Osteocyte (in vitro differentiated cells): Measurements from ENCODE around the gene LLCFC1. TPM values are rescaled to one million over a fixed set of nuclear protein-coding genes. Genes with fewer than 3 reads are reported as not detected.
"Not testable (repeated sequence)": the region's sequence is repeated elsewhere in the genome, so short reads cannot be mapped to it uniquely, and the experiment has no call there.

Experiments used
- DNase-seq: peaks from one replicate; pipeline ENCODE4 v3.0.0; 2021; ENCODE audit warnings: mixed read lengths; ENCODE audit not compliant: unreplicated experiment; ENCODE audit errors: extremely low spot score
- H3K27ac Mint-ChIP-seq: one replicate; pipeline ENCODE4 v1.8.0; 2021; ENCODE audit warnings: mild to moderate bottlenecking, mixed read lengths; ENCODE audit not compliant: unreplicated experiment
- H3K27me3 Mint-ChIP-seq: one replicate; pipeline ENCODE4 v1.8.0; 2021; ENCODE audit warnings: mixed read lengths; ENCODE audit not compliant: unreplicated experiment
- H3K36me3 Mint-ChIP-seq: one replicate; pipeline ENCODE4 v1.8.0; 2021; ENCODE audit warnings: mixed read lengths; ENCODE audit not compliant: unreplicated experiment
- H3K4me1 Mint-ChIP-seq: one replicate; pipeline ENCODE4 v1.8.0; 2021; ENCODE audit warnings: mixed read lengths; ENCODE audit not compliant: unreplicated experiment
- H3K4me3 Mint-ChIP-seq: one replicate; pipeline ENCODE4 v1.8.0; 2021; ENCODE audit warnings: mild to moderate bottlenecking, moderate library complexity, mixed read lengths; ENCODE audit not compliant: unreplicated experiment
- H3K9me3 Mint-ChIP-seq: one replicate; pipeline ENCODE4 v1.8.0; 2021; ENCODE audit warnings: mixed read lengths; ENCODE audit not compliant: unreplicated experiment
- total RNA-seq: library from RNA; stranded (reverse); gene quantifications from 2 replicates; pipeline ENCODE4 v1.2.1, GENCODE V29; 2021
- TF ChIP-seq, protein P1 (sequence below): fragments of 200-600 bp; sonication (generic); IDR thresholded peaks from 2 replicates; pipeline ENCODE4 v1.5.0; 2021; ENCODE audit warnings: antibody characterized with exemption, mild to moderate bottlenecking, moderate library complexity

LLCFC1 gene
- total RNA-seq, 1 donor from 2014 or later, result not detected

- Mint-ChIP-seq H3K36me3 (no peaks in the 10 kb centered on the region), H3K4me3 (no peak overlapping the region), H3K9me3 (no peaks in the 10 kb centered on the region), H3K27ac (no peak overlapping the region), H3K4me1 (no peaks in the 10 kb centered on the region), H3K27me3 (no peaks in the 10 kb centered on the region)
- TF ChIP-seq, protein P1, sequence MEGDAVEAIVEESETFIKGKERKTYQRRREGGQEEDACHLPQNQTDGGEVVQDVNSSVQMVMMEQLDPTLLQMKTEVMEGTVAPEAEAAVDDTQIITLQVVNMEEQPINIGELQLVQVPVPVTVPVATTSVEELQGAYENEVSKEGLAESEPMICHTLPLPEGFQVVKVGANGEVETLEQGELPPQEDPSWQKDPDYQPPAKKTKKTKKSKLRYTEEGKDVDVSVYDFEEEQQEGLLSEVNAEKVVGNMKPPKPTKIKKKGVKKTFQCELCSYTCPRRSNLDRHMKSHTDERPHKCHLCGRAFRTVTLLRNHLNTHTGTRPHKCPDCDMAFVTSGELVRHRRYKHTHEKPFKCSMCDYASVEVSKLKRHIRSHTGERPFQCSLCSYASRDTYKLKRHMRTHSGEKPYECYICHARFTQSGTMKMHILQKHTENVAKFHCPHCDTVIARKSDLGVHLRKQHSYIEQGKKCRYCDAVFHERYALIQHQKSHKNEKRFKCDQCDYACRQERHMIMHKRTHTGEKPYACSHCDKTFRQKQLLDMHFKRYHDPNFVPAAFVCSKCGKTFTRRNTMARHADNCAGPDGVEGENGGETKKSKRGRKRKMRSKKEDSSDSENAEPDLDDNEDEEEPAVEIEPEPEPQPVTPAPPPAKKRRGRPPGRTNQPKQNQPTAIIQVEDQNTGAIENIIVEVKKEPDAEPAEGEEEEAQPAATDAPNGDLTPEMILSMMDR, result no peak
- DNase-seq, result no peak
Observed at GRCh38 chr7:142964502-142965246, 25.4 kb downstream of the LLCFC1 start.

DNA sequence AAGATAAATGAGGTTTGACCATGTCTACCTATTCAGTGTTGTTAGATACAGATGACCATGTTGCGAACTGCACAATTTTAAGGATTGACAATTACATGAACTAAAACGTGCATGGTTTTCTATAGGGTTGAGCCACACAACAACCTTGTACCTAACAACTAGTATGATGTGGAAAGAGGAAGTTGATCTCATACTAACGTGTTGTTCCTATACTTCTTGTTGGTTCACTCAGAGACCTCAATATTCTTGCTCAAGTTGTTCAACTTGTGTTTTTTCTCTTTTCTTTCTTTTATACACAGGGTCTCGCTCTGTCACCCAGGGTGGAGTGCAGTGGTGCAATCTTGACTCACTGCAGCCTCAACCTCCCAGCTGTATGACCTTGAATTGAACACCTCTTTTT lies 28.9 kb downstream of the LLCFC1 start:
- TF ChIP-seq, protein P1, result no peak
- Mint-ChIP-seq H3K4me3 (no peak overlapping the region), H3K27me3 (no peaks in the 10 kb centered on the region), H3K27ac (no peak overlapping the region), H3K36me3 (peaks cover 1% of the 10 kb centered on the region), H3K4me1 (no peaks in the 10 kb centered on the region), H3K9me3 (no peaks in the 10 kb centered on the region)
- DNase-seq, result no peak

DNA sequence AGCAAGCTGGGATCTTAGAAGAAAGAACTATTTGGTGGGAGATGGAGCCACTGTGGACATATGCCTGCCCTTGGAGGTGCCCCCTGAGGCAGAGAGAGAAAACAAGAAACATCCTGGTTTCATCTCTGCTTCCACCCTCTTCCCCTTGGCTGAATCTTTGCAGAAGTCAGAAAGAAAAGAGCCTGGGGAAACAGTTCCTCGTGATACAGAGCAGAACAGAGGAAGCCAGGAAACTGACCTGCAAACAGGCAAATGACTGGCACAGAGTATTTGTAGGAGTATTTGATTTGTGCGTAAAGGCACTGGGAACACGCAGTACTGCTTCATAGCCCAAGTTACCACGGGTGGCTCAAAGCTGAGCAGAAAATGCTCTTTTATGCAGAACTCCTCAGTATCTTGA lies 29.9 kb downstream of the LLCFC1 start:
- Mint-ChIP-seq H3K36me3 (peaks cover 1% of the 10 kb centered on the region), H3K4me3 (no peak overlapping the region)

DNA sequence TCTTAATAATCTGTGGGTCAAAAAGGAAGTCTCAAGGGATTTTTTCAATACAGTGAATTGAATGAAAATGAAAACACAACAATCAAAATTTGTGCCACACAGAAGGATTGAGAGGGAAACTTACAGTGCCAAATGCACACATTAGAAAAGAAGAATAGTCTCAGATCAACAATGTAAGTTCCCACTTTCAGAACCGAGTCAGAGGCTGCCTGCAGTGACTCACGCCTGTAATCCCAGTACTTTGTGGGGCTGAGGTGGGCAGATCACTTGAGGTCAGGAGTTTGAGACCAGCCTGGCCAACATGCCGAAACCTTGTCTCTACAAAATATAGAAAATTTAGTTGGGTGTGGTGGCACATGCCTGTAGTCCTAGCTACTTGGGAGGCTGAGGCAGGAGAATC lies 35.3 kb downstream of the LLCFC1 start:
- Mint-ChIP-seq H3K9me3 (no peaks in the 10 kb centered on the region), H3K4me1 (no peaks in the 10 kb centered on the region), H3K4me3 (no peak overlapping the region), H3K36me3 (peaks cover 1% of the 10 kb centered on the region), H3K27me3 (no peaks in the 10 kb centered on the region), H3K27ac (no peak overlapping the region)
- TF ChIP-seq, protein P1, result no peak
- no peak for DNase-seq

More for the DNA sequence above, 29.9 kb downstream of the LLCFC1 start:
- H3K27me3 Mint-ChIP-seq, result no peaks in the 10 kb centered on the region
- H3K9me3 Mint-ChIP-seq, result no peaks in the 10 kb centered on the region
- H3K27ac Mint-ChIP-seq, result no peak overlapping the region
- TF ChIP-seq, protein P1, result no peak
- H3K4me1 Mint-ChIP-seq, result no peaks in the 10 kb centered on the region
- DNase-seq, result no peak

DNA sequence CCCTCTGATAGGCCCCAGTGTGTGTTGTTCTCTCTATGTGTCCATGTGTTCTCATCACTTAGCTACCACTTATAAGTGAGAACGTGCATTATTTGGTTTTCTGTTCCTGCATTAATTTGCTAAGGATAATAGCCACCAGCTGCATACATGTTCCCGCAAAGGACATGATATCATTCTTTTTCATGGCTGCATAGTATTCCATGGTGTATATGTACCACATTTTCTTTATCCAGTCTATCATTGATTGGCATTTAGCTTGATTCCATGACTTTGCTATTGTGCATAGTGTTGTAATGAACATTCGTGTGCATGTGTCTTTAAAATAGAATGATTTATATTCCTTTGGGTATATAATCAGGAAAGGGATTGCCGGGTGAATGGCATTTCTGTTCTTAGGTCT lies 39.1 kb downstream of the LLCFC1 start:
- H3K4me1 Mint-ChIP-seq, H3K27me3 Mint-ChIP-seq, H3K4me3 Mint-ChIP-seq, H3K27ac Mint-ChIP-seq, DNase-seq, H3K36me3 Mint-ChIP-seq: not testable (repeated sequence)
- H3K9me3 Mint-ChIP-seq, result peaks cover 13% of the 10 kb centered on the region
